HG03066 (cell line): Measurements from ENCODE around the gene ONECUT3.
A peak's percentile ranks its signal among the peaks of the same experiment; 100 is the strongest.

Source experiments
- ATAC-seq: cut with Tn5 transposase; IDR thresholded peaks from one replicate; pipeline ENCODE4 v1.9.1; 2021; ENCODE audit warnings: low read depth; ENCODE audit not compliant: unreplicated experiment

The ONECUT3 gene

DNA sequence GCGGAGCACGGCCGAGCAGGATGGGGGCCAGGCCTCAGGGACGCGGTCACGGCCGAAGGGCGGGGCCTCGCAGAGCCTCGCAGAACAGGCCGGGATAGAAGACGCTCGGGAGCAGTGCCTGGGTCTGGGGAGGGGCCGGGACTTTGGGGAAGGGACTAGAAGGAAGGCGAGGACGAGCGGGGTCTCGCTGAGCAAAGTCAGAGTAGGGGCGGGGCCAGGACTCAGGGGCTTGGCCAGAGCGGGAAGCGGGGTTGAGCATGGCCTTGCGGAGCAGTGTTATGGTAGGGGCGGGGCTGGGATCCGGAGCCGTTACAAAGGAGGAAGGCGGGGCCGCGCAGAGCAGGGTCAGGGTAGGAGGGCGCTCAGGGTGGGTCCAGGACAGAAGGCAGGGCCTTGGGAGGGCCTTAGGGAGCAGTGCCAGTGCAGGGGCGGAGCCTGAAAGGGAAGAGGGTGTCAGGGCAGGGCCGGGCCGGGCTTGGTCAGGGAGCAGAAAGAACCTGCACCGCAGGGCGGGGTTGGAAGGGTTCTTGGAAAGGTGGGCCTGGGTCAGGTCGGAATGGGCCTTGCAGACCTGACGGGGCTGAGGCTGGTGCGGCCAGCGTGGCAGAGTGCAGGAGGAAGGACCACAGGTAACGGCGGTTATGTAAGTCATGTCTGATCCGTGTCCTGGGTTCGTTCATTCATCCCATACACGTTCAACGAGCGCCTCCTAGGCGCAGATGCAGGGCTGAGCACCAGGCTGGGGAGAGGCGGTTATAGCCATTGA, 59.3 kb downstream of the ONECUT3 start:
- ATAC-seq = peak; percentile 70

DNA sequence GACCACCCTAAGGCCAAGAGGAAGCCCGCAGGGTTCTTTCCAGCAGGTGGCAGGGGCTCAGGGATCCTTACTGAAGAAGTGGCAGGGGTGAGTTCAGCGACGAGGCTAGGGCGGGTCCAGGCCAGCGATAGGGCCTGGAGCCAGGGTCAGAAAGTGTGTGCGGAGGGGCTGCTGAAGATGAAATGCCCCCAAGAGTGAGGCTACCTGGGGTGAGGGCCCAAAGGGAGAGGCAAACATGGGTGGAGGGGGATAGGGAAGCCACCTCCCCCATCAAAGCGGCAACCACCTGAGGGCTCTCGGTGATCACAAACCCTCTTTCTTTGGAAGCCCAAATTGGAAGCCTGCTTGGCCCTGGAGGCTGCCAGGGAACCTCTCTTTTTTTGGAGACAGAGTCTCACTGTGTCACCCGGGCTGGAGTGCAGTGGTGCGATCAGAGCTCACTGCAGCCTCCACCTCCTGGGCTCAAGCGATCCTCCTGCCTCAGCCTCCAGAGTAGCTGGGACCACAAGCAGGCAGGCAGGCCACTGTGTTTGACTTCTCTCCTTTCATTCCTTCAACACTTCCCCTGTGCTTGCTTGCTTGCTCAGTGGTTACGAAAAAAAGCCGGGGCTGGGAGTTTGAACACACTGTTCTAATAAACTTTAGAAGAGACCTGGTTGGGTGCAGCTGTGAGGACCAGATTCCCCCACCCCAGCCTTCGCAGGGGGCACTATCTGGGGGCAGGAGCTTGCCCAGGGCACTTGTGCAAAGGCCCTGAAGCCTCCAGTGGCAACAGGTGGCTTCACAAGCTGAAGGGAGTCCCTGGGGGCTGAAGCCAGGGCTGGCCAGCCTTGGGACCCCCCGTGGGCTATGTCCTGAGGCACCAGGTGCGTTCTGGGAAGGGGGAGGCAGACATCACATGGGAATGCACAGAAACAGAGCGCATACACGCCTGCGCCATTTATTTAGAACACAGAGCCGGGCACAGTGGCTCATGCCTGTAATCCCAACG, 60.2 kb downstream of the ONECUT3 start:
- ATAC-seq = no peak

- no peak for ATAC-seq
These were observed 61.1 kb downstream of the ONECUT3 start for GRCh38 chr19:1814391-1814790.

DNA sequence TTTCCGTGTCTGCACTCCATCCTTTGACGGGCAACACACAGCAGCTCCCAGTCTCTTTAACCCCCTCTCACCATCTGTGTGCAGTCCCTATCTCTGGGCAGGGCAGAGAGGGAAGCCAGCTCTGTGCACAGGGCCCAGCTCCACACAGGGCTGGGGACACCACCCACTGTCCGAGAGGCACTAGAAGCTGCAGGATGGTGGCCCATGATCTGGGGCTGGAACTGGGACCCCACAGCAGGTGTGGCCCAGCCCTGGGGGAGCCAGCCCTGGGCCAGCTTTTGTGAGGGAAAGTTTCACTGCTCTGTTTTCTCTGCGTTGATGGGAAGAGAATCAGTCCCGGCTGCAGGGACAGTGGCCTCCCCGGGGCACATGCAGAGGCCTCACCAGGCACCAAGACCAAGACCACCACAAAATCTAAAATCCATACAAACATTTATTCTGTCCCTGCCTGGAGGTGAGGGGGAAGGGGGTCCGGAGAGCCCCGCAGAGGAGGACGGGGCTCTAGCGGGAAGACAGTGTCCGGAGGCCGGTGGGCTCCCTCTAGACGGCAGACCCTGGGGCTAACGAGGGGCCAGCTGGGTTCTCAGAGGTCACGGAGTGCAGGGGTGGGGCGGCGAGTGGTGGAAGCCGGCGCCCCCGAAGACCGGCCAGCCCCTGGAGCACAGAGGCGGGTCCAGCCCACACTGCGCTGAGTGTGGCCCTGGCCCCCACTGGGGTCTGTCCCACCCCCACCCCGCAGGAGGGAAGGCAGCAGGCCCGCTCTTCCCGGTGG, 61.7 kb downstream of the ONECUT3 start:
- no peak for ATAC-seq

DNA sequence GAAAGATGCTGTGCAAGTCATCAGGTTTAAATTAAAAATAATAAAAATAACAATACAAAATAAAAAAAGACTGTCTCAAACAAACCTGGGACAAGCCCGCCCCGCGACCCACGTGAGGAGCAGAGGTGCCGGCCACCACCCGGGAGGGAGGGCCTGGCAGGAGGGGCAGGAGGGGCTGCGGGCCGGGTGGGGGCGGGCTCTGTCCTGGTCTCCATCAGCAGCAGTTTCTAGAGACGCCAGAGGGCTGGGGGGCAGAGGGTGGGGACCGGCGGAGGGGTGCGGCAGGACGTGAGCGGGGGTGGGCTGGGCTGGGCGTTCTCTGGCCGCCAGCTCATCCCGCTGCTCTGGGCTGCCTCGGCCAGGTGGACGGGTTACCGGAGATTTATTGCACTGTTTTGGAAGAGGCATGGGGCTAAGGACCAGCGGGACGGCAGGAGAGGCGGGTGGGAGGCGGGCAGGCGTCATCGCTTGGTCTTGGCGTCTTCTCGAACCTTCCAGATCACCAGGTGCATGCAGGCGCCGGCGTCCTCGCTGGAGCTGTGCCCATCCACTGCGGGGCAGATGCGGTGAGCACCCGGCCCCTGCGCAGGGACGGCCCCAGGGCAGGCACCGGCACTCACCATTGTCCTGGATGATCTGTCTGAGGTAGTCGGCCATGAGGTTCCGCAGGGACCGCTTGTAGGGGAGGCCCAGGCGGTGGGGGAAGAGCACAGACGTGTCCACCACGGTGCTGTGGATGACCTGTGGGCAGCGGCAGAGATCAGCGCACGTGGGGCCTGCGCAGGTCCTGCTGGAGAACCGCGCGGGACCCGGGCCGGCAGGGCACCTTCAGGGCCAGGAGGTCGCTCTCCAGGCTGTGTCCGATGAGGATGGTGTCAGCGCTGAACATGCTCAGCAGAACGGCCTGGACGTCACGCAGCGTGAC, 62.6 kb downstream of the ONECUT3 start:
- no peak for ATAC-seq

DNA sequence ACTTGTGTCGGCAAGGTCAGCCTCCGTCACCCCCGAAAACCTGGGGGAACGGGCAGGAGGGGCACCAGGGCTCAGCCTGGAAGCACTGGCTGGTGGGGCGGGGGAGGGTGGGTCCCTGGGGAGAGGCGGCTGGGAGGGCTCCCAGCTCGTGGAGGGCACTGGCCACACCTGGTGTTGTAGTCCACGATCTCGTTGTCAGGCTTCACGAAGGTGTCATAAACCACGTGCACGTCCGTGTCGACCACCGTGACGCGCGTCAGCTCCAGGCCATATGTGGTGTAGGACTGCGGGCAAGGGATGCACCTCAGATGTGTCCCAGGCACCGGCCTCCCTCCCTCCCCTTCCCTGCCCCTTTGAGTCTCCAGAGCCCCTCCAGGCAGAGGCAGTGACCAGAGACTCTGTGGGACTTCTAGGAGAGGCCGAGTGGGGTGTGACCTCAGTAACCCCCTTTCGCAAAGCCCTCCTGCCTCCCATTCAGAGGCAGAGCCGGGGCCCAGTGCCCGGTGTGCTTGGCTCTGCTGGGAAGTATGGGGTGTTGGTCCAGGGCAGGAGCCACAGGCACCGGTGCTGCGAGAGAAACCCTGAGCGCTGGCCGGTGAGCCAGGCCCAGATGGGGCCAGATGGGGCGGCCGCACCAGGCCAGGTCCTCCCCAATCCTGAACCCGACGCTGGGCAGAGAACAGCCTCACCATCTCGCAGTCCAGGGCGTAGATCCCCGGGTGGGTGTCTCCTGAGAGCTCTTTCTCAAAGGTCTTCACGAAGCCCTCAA, 63.4 kb downstream of the ONECUT3 start:
- no peak for ATAC-seq

DNA sequence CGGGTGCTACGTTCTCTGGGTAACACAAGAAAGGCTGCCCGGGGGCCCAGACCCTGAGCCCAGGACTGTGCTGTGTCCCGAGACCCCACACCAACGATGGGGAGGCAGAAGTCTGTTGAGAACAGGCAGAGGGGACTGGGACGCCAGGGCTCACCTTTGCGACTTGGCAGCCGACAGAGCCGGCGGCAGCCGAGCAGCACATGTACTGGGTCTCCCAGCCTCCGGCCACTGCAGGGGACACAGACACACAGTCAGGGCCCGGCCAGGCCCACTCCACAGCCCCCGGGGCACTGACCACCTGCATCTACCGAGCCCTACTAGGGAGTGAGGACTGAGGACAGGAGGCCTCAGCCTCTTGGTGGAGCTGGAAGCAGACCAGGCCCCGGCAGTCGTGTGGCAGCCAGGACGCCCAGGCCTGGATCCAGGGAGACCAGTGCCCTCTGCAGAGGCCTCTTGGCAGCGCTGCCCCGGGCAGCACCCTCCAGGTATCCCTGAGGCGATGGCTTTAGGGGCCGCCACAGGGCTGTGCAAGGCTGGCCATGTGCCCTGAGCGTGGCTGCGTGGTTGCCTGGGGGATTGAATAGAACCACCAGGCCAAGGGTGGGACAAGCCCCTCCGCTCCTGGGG, 64.4 kb downstream of the ONECUT3 start:
- ATAC-seq = no peak

- no peak for ATAC-seq
These were observed 65.4 kb downstream of the ONECUT3 start for GRCh38 chr19:1818549-1819195.

GRCh38 chr19:1819341-1820255, 66.3 kb downstream of the ONECUT3 start:
- no peak for ATAC-seq

DNA sequence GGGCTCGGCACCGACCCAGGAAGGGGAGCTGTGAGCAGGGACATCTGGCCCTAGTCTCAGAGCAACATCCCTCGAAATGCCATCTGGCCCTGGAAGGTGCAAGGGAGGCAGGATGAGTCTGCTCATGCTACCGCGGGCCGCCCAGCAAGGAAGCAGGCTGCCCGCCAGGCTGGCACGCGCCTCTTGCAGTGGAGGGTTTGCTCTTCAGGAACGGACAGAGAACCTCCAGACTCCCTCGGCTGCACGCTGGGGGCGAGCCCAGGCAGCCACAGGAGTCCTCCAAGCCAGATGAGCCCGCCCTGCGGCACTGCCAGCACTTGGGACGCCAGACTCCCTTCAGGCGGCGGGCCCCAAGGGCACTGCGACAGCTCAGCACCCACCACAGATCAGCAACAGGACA, 68.9 kb downstream of the ONECUT3 start:
- no peak for ATAC-seq

- no peak for ATAC-seq
These were observed 69.7 kb downstream of the ONECUT3 start for GRCh38 chr19:1823020-1823419.

DNA sequence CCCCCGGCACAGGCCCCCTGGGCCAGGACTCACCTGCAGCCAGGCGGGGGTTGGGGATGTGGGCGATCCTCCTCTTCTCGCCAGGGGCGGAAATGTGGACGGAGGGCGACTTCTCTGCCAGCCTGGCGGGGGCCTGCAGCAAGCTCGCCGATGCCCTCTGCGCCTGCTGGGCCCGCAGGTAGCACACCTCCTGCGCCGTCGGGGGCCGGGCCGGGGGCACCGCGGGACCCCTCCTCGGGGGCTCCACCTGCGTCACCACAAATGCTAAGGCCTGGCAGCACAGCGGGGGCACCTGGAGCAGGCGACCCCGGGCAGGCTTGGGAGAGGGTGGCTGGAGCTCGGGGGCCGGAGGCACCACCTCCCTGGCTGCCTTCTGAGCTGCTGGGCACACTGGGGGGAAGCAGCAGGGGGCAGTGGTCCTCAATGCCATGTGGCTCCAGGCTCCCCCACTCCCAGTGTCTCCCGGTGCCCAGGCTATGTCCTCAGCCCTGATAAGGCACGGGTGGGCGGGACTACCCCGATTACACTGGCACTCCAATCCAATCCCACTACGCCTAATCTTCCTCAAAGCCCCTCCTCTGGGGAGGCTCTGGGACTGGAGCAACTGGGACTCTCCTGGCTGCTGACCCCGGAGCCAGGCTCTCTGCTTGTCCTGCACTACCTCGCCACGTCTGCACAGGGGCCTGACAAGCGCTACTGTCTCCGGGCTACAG, 70.4 kb downstream of the ONECUT3 start:
- no peak for ATAC-seq

- ATAC-seq = no peak
These were observed 70.9 kb downstream of the ONECUT3 start for GRCh38 chr19:1824252-1824622.

- no peak for ATAC-seq
These were observed 72.7 kb downstream of the ONECUT3 start for GRCh38 chr19:1825909-1826556.

DNA sequence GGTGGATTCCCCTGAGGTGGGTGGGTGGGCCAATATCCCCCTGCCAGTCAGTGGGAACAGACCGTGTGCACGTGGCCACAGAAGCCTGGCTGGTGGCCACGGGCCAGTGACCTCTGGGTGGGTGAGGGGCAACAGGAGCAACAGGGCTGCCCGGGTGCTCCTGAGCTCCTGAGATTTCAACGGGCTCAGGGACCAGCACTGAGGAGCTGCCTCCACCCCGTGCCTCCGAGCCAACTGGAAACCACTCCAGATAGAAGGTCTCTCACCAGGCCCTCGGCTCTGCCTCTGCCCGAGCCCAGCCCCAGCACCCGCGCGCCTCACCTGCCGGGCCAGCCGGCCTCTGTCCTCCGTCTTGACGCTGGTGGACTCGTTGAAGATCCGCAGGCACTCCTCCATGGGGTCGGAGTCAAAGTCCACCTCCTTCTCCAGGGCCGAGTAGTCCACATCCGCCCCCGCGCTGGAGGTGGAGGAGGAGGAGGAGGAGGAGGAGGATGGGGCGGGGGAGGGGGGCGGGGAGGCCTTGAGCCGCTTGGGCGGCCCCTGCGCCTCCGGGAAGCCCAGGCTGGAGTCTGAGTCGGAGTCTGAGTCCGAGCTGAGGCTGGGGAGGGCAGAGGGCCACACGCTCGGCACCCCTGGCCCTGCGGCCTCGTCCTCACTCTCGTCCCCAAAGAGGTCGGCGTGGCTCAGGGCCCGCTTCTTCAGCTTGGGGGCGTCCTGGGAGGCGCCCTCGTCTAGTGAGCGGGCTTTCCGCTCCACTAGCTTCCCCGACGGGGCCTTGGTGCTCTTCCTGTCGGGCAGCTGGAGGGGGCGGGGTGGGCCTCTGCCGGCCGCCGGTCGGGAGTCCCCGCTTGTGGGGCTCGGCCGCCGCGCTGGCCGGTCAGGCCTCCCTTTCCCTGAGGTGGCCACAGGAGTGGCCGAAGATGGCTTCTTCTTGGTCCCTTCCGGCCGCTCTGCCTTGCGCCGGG, 73.5 kb downstream of the ONECUT3 start:
- no peak for ATAC-seq
